ENCODE measurements around the gene CNR2.
"Not testable (repeated sequence)": the region's sequence is repeated elsewhere in the genome, so short reads cannot be mapped to it uniquely, and the experiment has no call there.

The CNR2 gene

DNA sequence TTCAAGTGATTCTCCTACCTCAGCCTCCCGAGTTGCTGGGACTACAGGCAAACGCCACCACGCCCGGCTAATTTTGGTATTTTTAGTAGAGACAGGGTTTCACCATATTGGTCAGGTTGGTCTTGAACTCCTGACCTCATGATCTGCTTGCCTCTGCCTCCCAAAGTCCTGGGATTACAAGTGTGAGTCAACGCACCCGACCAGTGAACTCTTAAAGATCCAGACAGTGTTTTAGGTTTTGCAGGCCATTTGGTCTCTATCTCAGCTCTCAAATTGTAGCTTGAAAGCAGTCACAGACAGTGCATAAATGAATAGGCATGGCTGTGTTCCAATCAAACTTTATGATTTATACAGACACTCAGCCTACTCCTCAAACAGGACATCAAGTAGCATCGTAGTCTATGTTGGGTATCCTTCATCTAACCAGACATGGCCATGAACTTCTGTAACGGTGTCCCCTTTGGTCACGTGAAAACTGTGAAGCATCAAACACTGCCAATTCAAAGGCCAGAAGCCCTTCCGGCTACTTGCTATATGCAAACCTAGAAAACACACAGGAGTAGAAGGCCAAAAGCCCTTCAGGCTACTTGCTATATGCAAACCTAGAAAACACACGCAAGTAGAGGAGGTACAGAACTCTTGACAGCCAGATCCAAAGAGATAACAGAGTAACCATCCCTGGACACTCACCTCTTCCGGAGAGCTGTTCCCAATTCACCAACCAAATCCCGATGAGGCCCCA is 48.2 kb downstream of the CNR2 start:
- ATAC-seq (ENCODE audit: insufficient read depth, low read depth) (no peak), DNase-seq (no peak)
- H3K79me2 ChIP-seq (ENCODE audit: insufficient read depth, low read length): no peaks in the 10 kb centered on the region
- TF ChIP-seq, protein P1, sequence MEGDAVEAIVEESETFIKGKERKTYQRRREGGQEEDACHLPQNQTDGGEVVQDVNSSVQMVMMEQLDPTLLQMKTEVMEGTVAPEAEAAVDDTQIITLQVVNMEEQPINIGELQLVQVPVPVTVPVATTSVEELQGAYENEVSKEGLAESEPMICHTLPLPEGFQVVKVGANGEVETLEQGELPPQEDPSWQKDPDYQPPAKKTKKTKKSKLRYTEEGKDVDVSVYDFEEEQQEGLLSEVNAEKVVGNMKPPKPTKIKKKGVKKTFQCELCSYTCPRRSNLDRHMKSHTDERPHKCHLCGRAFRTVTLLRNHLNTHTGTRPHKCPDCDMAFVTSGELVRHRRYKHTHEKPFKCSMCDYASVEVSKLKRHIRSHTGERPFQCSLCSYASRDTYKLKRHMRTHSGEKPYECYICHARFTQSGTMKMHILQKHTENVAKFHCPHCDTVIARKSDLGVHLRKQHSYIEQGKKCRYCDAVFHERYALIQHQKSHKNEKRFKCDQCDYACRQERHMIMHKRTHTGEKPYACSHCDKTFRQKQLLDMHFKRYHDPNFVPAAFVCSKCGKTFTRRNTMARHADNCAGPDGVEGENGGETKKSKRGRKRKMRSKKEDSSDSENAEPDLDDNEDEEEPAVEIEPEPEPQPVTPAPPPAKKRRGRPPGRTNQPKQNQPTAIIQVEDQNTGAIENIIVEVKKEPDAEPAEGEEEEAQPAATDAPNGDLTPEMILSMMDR (IDR thresholded peaks at IDR 0.05; ENCODE audit: borderline replicate concordance, extremely low read depth, low read length, poor library complexity, severe bottlenecking): no peak
- no peak for TF ChIP-seq EZH2 (IDR thresholded peaks at IDR 0.05; ENCODE audit: borderline replicate concordance, low read depth, low read length, severe bottlenecking)
- no peak overlapping the region for H3K27ac ChIP-seq (ENCODE audit: low read length)
- no peak overlapping the region for H3K4me2 ChIP-seq (ENCODE audit: insufficient read depth, low read length)
- H3K4me3 ChIP-seq (ENCODE audit: low read depth in 1 of 2, low read length in 2 of 2): no peak overlapping the region
- no peak overlapping the region for H2AFZ ChIP-seq (ENCODE audit: low read depth, low read length)
- H4K20me1 ChIP-seq (ENCODE audit: insufficient read depth, low read length): no peaks in the 10 kb centered on the region
- H3K27me3 ChIP-seq (ENCODE audit: insufficient read depth, low read length, poor library complexity): peaks cover 18% of the 10 kb centered on the region
- H3K9me3 ChIP-seq (ENCODE audit: insufficient read depth, low read length, severe bottlenecking): no peaks in the 10 kb centered on the region
- H3K9ac ChIP-seq (ENCODE audit: low read depth, low read length): no peak overlapping the region
- H3K36me3 ChIP-seq (ENCODE audit: insufficient read depth, low read length): no peaks in the 10 kb centered on the region
- peaks cover 24% of the 10 kb centered on the region for H3K4me1 ChIP-seq (ENCODE audit: insufficient read depth, low read length)

DNA sequence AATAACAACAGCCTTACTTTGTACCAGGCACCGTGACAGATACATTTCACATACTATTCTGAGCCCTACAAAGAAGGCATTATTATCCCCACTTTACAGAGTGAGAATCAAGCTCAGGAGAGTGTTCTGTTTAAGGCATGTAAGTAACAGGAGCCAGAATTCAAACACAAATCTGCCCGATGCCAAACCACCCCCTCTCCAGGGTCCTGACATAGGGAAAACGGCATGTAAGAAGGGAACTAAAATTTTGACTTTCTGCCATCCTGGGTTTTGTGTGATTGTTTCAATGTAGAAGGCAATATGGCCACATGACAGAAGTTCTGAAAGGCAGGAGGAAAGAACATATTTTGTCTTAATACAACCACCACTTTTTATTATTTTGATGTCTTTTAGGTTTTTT is 50.5 kb downstream of the CNR2 start:
- no peaks in the 10 kb centered on the region for H3K36me3 ChIP-seq (ENCODE audit: insufficient read depth, low read length)
- TF ChIP-seq EZH2 (IDR thresholded peaks at IDR 0.05; ENCODE audit: borderline replicate concordance, low read depth, low read length, severe bottlenecking): no peak
- TF ChIP-seq, protein P1 (IDR thresholded peaks at IDR 0.05; ENCODE audit: borderline replicate concordance, extremely low read depth, low read length, poor library complexity, severe bottlenecking): no peak
- peaks cover 4% of the 10 kb centered on the region for H3K27me3 ChIP-seq (ENCODE audit: insufficient read depth, low read length, poor library complexity)
- ATAC-seq (ENCODE audit: insufficient read depth, low read depth) (no peak), DNase-seq (no peak)
- H3K4me2 ChIP-seq (ENCODE audit: insufficient read depth, low read length): no peak overlapping the region
- H3K9me3 ChIP-seq (ENCODE audit: insufficient read depth, low read length, severe bottlenecking): no peaks in the 10 kb centered on the region
- H3K4me3 ChIP-seq (ENCODE audit: low read depth in 1 of 2, low read length in 2 of 2): no peak overlapping the region
- H3K9ac ChIP-seq (ENCODE audit: low read depth, low read length): no peak overlapping the region
- H4K20me1 ChIP-seq (ENCODE audit: insufficient read depth, low read length): no peaks in the 10 kb centered on the region
- no peak overlapping the region for H2AFZ ChIP-seq (ENCODE audit: low read depth, low read length)
- H3K79me2 ChIP-seq (ENCODE audit: insufficient read depth, low read length): no peaks in the 10 kb centered on the region
- peaks cover 9% of the 10 kb centered on the region for H3K4me1 ChIP-seq (ENCODE audit: insufficient read depth, low read length)
- H3K27ac ChIP-seq (ENCODE audit: low read length): no peak overlapping the region

DNA sequence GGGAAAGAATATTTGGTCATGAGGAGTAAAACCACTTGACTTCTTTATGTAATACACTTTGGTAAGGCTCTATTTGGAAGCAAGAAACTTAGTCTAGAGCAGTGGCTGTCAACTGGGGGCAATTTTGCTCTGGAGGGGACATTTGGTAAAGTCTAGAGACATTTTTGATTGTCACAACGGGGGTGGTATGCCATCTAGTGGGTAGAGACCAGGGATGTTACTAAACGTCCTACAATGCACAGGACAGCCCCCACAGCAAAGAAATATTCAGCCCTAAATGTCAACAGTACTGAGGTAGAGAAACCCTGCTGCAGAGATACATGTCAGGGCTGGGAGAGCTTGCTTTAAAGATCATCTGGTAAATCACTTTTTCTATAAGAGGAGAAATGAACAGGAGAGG is 58.6 kb downstream of the CNR2 start:
- Histone ChIP-seq H3K27me3 (ENCODE audit: insufficient read depth, low read length, poor library complexity) (no peaks in the 10 kb centered on the region), H3K4me1 (ENCODE audit: insufficient read depth, low read length) (no peaks in the 10 kb centered on the region), H3K4me2 (ENCODE audit: insufficient read depth, low read length) (no peak overlapping the region), H3K9me3 (ENCODE audit: insufficient read depth, low read length, severe bottlenecking) (no peaks in the 10 kb centered on the region), H3K79me2 (ENCODE audit: insufficient read depth, low read length) (no peaks in the 10 kb centered on the region), H3K27ac (ENCODE audit: low read length) (no peak overlapping the region), H4K20me1 (ENCODE audit: insufficient read depth, low read length) (no peaks in the 10 kb centered on the region), H3K36me3 (ENCODE audit: insufficient read depth, low read length) (no peaks in the 10 kb centered on the region), H2AFZ (ENCODE audit: low read depth, low read length) (no peak overlapping the region), H3K9ac (ENCODE audit: low read depth, low read length) (no peak overlapping the region), H3K4me3 (ENCODE audit: low read depth in 1 of 2, low read length in 2 of 2) (no peak overlapping the region)
- DNase-seq: no peak
- no peak for ATAC-seq (ENCODE audit: insufficient read depth, low read depth)
- TF ChIP-seq, protein P1 (IDR thresholded peaks at IDR 0.05; ENCODE audit: borderline replicate concordance, extremely low read depth, low read length, poor library complexity, severe bottlenecking): peak; percentile 41
- no peak for TF ChIP-seq EZH2 (IDR thresholded peaks at IDR 0.05; ENCODE audit: borderline replicate concordance, low read depth, low read length, severe bottlenecking)

DNA sequence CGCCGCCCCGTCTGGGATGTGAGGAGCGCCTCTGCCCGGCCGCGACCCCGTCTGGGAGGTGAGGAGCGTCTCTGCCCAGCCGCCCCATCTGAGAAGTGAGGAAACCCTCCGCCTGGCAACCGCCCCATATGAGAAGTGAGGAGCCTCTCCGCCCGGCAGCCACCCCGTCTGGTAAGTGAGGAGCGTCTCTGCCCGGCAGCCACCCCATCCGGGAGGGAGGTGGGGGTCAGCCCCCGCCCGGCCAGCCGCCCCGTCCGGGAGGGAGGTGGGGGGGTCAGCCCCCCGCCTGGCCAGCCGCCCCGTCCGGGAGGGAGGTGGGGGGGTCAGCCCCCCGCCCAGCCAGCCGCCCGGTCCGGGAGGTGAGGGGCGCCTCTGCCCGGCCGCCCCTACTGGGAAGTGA is 60.0 kb downstream of the CNR2 start:
- not testable (repeated sequence) for H2AFZ ChIP-seq (ENCODE audit: low read depth, low read length); H3K36me3 ChIP-seq (ENCODE audit: insufficient read depth, low read length); ATAC-seq (ENCODE audit: insufficient read depth, low read depth); H3K4me3 ChIP-seq (ENCODE audit: low read depth in 1 of 2, low read length in 2 of 2); DNase-seq; H3K4me1 ChIP-seq (ENCODE audit: insufficient read depth, low read length); H3K27me3 ChIP-seq (ENCODE audit: insufficient read depth, low read length, poor library complexity); H4K20me1 ChIP-seq (ENCODE audit: insufficient read depth, low read length); H3K9me3 ChIP-seq (ENCODE audit: insufficient read depth, low read length, severe bottlenecking); H3K9ac ChIP-seq (ENCODE audit: low read depth, low read length); H3K79me2 ChIP-seq (ENCODE audit: insufficient read depth, low read length); H3K27ac ChIP-seq (ENCODE audit: low read length); H3K4me2 ChIP-seq (ENCODE audit: insufficient read depth, low read length)

DNA sequence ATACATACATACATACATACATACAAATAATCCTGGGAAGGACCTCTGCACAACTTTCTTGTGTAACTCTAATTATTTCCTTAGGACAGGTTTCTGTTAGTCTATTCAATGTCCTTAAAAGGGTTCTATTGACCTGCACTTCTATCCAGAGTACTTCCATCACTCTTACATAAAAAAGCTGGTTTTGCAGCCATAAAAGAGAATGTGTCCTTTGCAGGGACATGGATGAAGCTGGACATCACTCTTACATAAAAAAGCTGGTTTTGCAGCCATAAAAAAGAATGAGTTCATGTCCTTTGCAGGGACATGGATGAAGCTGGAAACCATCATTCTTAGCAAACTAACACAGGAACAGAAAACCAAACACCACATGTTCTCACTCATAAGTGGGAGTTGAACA is 61.8 kb downstream of the CNR2 start:
- H3K4me2 ChIP-seq (ENCODE audit: insufficient read depth, low read length); H3K9me3 ChIP-seq (ENCODE audit: insufficient read depth, low read length, severe bottlenecking); H3K4me1 ChIP-seq (ENCODE audit: insufficient read depth, low read length); H4K20me1 ChIP-seq (ENCODE audit: insufficient read depth, low read length); H3K9ac ChIP-seq (ENCODE audit: low read depth, low read length); H3K4me3 ChIP-seq (ENCODE audit: low read depth in 1 of 2, low read length in 2 of 2); H3K27me3 ChIP-seq (ENCODE audit: insufficient read depth, low read length, poor library complexity); H2AFZ ChIP-seq (ENCODE audit: low read depth, low read length); ATAC-seq (ENCODE audit: insufficient read depth, low read depth); DNase-seq; H3K79me2 ChIP-seq (ENCODE audit: insufficient read depth, low read length); H3K36me3 ChIP-seq (ENCODE audit: insufficient read depth, low read length); H3K27ac ChIP-seq (ENCODE audit: low read length): not testable (repeated sequence)
